NCI-H82 treated with DMSO at 0.1 percent for 48 hours (cell line): ENCODE data around the gene TPO.
"Not testable (repeated sequence)": the region's sequence is repeated elsewhere in the genome, so short reads cannot be mapped to it uniquely, and the experiment has no call there.

ENCODE experiments used
- DNase-seq: peaks from one replicate; lab custom pipeline; 2025; ENCODE audit not compliant: unreplicated experiment; lab: John Stamatoyannopoulos, UW

The TPO gene

GRCh38 chr2:1482981-1483380, 69.7 kb downstream of the TPO start:
- DNase-seq, result no peak

- no peak for DNase-seq
Observed at GRCh38 chr2:1483551-1483950, 70.3 kb downstream of the TPO start.

GRCh38 chr2:1484131-1484884, 71.0 kb downstream of the TPO start:
- DNase-seq, result no peak

GRCh38 chr2:1486670-1487069, 73.4 kb downstream of the TPO start:
- no peak for DNase-seq

- DNase-seq, result no peak
Observed at GRCh38 chr2:1487758-1488157, 74.5 kb downstream of the TPO start.

GRCh38 chr2:1488181-1488671, 75.0 kb downstream of the TPO start:
- no peak for DNase-seq

- no peak for DNase-seq
Observed at GRCh38 chr2:1488851-1489250, 75.6 kb downstream of the TPO start.

- no peak for DNase-seq
Observed at GRCh38 chr2:1489486-1489885, 76.2 kb downstream of the TPO start.

GRCh38 chr2:1490381-1490780, 77.1 kb downstream of the TPO start:
- not testable (repeated sequence) for DNase-seq

GRCh38 chr2:1491751-1492150, 78.5 kb downstream of the TPO start:
- DNase-seq, result no peak

GRCh38 chr2:1492231-1492630, 79.0 kb downstream of the TPO start:
- DNase-seq, result not testable (repeated sequence)

GRCh38 chr2:1492711-1493430, 79.6 kb downstream of the TPO start:
- no peak for DNase-seq

- DNase-seq, result no peak
Observed at GRCh38 chr2:1493431-1494126, 80.3 kb downstream of the TPO start.

GRCh38 chr2:1494257-1494656, 81.0 kb downstream of the TPO start:
- DNase-seq, result no peak

GRCh38 chr2:1494906-1495305, 81.6 kb downstream of the TPO start:
- DNase-seq, result no peak

- DNase-seq, result no peak
Observed at GRCh38 chr2:1495676-1496358, 82.6 kb downstream of the TPO start.

- no peak for DNase-seq
Observed at GRCh38 chr2:1496359-1496821, 83.1 kb downstream of the TPO start.

GRCh38 chr2:1497122-1497611, 83.9 kb downstream of the TPO start:
- no peak for DNase-seq

- DNase-seq, result no peak
Observed at GRCh38 chr2:1498176-1498575, 84.9 kb downstream of the TPO start.

- DNase-seq, result no peak
Observed at GRCh38 chr2:1499033-1499795, 86.0 kb downstream of the TPO start.
